GM12875 (cell line): ENCODE data around the gene GPR78.

ENCODE experiments used
- H3K4me3 ChIP-seq: one replicate; pipeline ENCODE4 v1.5.1; 2011; ENCODE audit warnings: low read depth, low read length, control low read depth
- TF ChIP-seq, protein P1 (sequence below): IDR thresholded peaks from 2 replicates; pipeline ENCODE4 v1.5.1; 2011; ENCODE audit warnings: low read depth, mild to moderate bottlenecking, control low read depth, inconsistent platforms, low read length, moderate library complexity, borderline replicate concordance; ENCODE audit not compliant: insufficient read depth

Gene GPR78

GRCh38 chr4:8600266-8600665 lies 20.1 kb downstream of the GPR78 start:
- no peak overlapping the region for H3K4me3 ChIP-seq
- TF ChIP-seq, protein P1, sequence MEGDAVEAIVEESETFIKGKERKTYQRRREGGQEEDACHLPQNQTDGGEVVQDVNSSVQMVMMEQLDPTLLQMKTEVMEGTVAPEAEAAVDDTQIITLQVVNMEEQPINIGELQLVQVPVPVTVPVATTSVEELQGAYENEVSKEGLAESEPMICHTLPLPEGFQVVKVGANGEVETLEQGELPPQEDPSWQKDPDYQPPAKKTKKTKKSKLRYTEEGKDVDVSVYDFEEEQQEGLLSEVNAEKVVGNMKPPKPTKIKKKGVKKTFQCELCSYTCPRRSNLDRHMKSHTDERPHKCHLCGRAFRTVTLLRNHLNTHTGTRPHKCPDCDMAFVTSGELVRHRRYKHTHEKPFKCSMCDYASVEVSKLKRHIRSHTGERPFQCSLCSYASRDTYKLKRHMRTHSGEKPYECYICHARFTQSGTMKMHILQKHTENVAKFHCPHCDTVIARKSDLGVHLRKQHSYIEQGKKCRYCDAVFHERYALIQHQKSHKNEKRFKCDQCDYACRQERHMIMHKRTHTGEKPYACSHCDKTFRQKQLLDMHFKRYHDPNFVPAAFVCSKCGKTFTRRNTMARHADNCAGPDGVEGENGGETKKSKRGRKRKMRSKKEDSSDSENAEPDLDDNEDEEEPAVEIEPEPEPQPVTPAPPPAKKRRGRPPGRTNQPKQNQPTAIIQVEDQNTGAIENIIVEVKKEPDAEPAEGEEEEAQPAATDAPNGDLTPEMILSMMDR, result no peak

- no peak overlapping the region for H3K4me3 ChIP-seq
- TF ChIP-seq, protein P1, result no peak
These were observed 20.5 kb downstream of the GPR78 start for GRCh38 chr4:8600686-8601085.

DNA sequence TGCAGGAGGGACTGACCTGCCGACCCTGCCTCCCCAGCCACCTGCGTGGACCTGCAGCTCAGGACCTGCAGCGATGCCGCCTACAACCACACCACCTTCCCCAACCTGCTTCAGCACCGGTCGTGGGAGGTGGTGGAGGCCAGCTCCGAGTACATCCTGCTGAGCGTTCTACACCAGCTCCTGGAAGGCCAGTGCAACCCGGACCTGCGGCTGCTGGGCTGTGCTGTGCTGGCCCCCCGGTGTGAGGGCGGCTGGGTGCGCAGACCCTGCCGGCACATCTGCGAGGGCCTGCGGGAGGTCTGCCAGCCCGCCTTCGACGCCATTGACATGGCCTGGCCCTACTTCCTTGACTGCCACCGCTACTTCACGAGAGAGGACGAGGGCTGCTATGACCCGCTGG lies 20.9 kb downstream of the GPR78 start:
- TF ChIP-seq, protein P1, result no peak
- H3K4me3 ChIP-seq, result no peak overlapping the region

- TF ChIP-seq, protein P1, result no peak
- H3K4me3 ChIP-seq, result no peak overlapping the region
These were observed 21.4 kb downstream of the GPR78 start for GRCh38 chr4:8601556-8601955.

- TF ChIP-seq, protein P1, result no peak
- H3K4me3 ChIP-seq, result no peak overlapping the region
These were observed 22.7 kb downstream of the GPR78 start for GRCh38 chr4:8602686-8603430.

- no peak overlapping the region for H3K4me3 ChIP-seq
- TF ChIP-seq, protein P1, result no peak
These were observed 23.7 kb downstream of the GPR78 start for GRCh38 chr4:8603931-8604330.

- H3K4me3 ChIP-seq, result no peak overlapping the region
- TF ChIP-seq, protein P1, result no peak
These were observed 25.1 kb downstream of the GPR78 start for GRCh38 chr4:8605289-8605688.
